Ascending aorta (tissue), 2 donors: Measurements from ENCODE around the gene THADA. TPM values are rescaled to one million over a fixed set of nuclear protein-coding genes. Genes with fewer than 3 reads are reported as not detected.
A peak's percentile ranks its signal among the peaks of the same experiment; 100 is the strongest.
"Not testable (repeated sequence)": the region's sequence is repeated elsewhere in the genome, so short reads cannot be mapped to it uniquely, and the experiment has no call there.

Experiments used
- DNase-seq, 2 donors: peaks; one replicate each; pipeline ENCODE4 v3.0.0-alpha.2; 2019; ENCODE audit warnings: low spot score in 2 of 2
- H3K27ac ChIP-seq, 2 donors: fragments of 200-600 bp; sonication (generic); one replicate each; pipeline ENCODE4 v1.5.1; 2016 to 2017; ENCODE audit warnings: mild to moderate bottlenecking in 1 of 2
- H3K27me3 ChIP-seq: fragments of 200-600 bp; sonication (generic); one replicate; pipeline ENCODE4 v1.5.1; 2017
- H3K36me3 ChIP-seq, 2 donors: fragments of 200-600 bp; sonication (generic); one replicate each; pipeline ENCODE4 v1.5.1; 2016
- H3K4me1 ChIP-seq, 2 donors: fragments of 200-600 bp; sonication (generic); one replicate each; pipeline ENCODE4 v1.5.1; 2016 to 2017; ENCODE audit warnings: mild to moderate bottlenecking in 1 of 2
- H3K4me3 ChIP-seq, 2 donors: fragments of 200-600 bp; sonication (generic); one replicate each; pipeline ENCODE4 v1.5.1; 2016 to 2017; ENCODE audit warnings: mild to moderate bottlenecking in 1 of 2
- H3K9me3 ChIP-seq, 2 donors: fragments of 200-600 bp; sonication (generic); one replicate each; pipeline ENCODE4 v1.5.1; 2016
- CTCF ChIP-seq, 3 experiments: fragments of 200-600 bp in 2 of 3; fragments of 450-650 bp in 1 of 3; sonication (generic) in 2 of 3; IDR thresholded peaks; one replicate each; pipeline ENCODE4 v1.5.1; 2016 to 2019; ENCODE audit warnings: antibody characterized with exemption in 3 of 3, mild to moderate bottlenecking in 1 of 3, moderate library complexity in 1 of 3
- intact Hi-C: fragments of 100-400 bp; cut with DNase I; formaldehyde crosslinking; loops from one replicate; pipeline ENCODE4 v1.15.1; 2023
- total RNA-seq: library from RNA; depleted of rRNA; stranded (reverse); fragments of >200 nt; gene quantifications from one replicate; pipeline ENCODE4 v1.1.0, GENCODE V29; 2016

THADA gene
- 27.4 TPM for total RNA-seq

- intact Hi-C loops, result loop anchor here (2.0 kb wide), 1 partner anchor 41 kb away; the partner anchor contains the start of gene PLEKHH2
- no peaks in the 10 kb centered on the region for H3K9me3 ChIP-seq
- peaks cover 4 to 7% of the 10 kb centered on the region in 2 donors for H3K36me3 ChIP-seq
- peak within 1 kb of the TSS; percentile 78 to 87 for H3K4me3 ChIP-seq
- peak within 1 kb of the TSS; percentile 88 to 95 for H3K27ac ChIP-seq
- TF ChIP-seq CTCF (IDR thresholded peaks at IDR 0.05), result no peak
- peaks cover 4 to 12% of the 10 kb centered on the region in 2 donors for H3K4me1 ChIP-seq
- peak; percentile 97 to 99 for DNase-seq
- no peaks in the 10 kb centered on the region for H3K27me3 ChIP-seq
Observed at GRCh38 chr2:43595603-43596412, at the start of gene THADA. Gene THADA (minus strand): TSS chr2:43596038. CDS start chr2:43592392, 3,646 bp downstream.

- no peaks in the 10 kb centered on the region for H3K27me3 ChIP-seq
- H3K9me3 ChIP-seq, result no peaks in the 10 kb centered on the region
- intact Hi-C loops, result no loop called here
- H3K4me1 ChIP-seq, result no peaks in the 10 kb centered on the region
- H3K36me3 ChIP-seq, result no peaks in the 10 kb centered on the region
- TF ChIP-seq CTCF (IDR thresholded peaks at IDR 0.05), result no peak
- H3K4me3 ChIP-seq, result no peak overlapping the region
- DNase-seq, result no peak
- no peak overlapping the region for H3K27ac ChIP-seq
Observed at GRCh38 chr2:43643680-43644079, 47.8 kb upstream of the THADA start.

- Histone ChIP-seq H3K27me3 (no peaks in the 10 kb centered on the region), H3K27ac (no peak overlapping the region), H3K4me3 (no peak overlapping the region), H3K9me3 (no peaks in the 10 kb centered on the region), H3K4me1 (no peaks in the 10 kb centered on the region), H3K36me3 (no peaks in the 10 kb centered on the region)
- no peak for DNase-seq
- intact Hi-C loops, result no loop called here
- no peak for TF ChIP-seq CTCF (IDR thresholded peaks at IDR 0.05)
Observed at GRCh38 chr2:43642363-43642762, 46.5 kb upstream of the THADA start.

- Histone ChIP-seq H3K9me3 (no peaks in the 10 kb centered on the region), H3K4me1 (peaks cover 0 to 4% of the 10 kb centered on the region in 2 donors), H3K27ac (peak within 1 kb of the TSS; percentile 74 to 88), H3K27me3 (no peaks in the 10 kb centered on the region), H3K36me3 (no peaks in the 10 kb centered on the region), H3K4me3 (peak within 1 kb of the TSS; percentile 94 to 95)
- DNase-seq, result peak; percentile 58 to 95
- intact Hi-C loops, result loop anchor here (2.0 to 5.0 kb wide), 2 partner anchors 40 to 135 kb away; partner anchors contain the start of genes DYNC2LI1 and THADA
- TF ChIP-seq CTCF (IDR thresholded peaks at IDR 0.05), result no peak
Observed at GRCh38 chr2:43637030-43637803, 41.4 kb upstream of the THADA start, which contains the start of gene PLEKHH2. Gene PLEKHH2 (plus strand): TSS chr2:43637260. CDS start chr2:43644674, 7,414 bp downstream.

GRCh38 chr2:43636621-43637020, 40.8 kb upstream of the THADA start:
- Histone ChIP-seq H3K36me3 (no peaks in the 10 kb centered on the region), H3K9me3 (no peaks in the 10 kb centered on the region), H3K4me3 (peak overlapping the region; percentile 94 to 95), H3K27me3 (no peaks in the 10 kb centered on the region), H3K4me1 (peaks cover 0 to 4% of the 10 kb centered on the region in 2 donors), H3K27ac (no peak overlapping the region)
- no peak for TF ChIP-seq CTCF (IDR thresholded peaks at IDR 0.05)
- intact Hi-C loops, result loop anchor here (2.0 to 5.0 kb wide), 2 partner anchors 40 to 136 kb away; partner anchors contain the start of genes DYNC2LI1 and THADA
- no peak for DNase-seq

- H3K27ac ChIP-seq, result not testable (repeated sequence)
Observed at GRCh38 chr2:43636153-43636552, 40.3 kb upstream of the THADA start.

More at GRCh38 chr2:43636153-43636552, 40.3 kb upstream of the THADA start:
- intact Hi-C loops, result loop anchor here (2.0 to 5.0 kb wide), 2 partner anchors 39 to 136 kb away; partner anchors contain the start of genes DYNC2LI1 and THADA
- not testable (repeated sequence) for H3K36me3 ChIP-seq, H3K27me3 ChIP-seq, H3K9me3 ChIP-seq, DNase-seq, H3K4me1 ChIP-seq, H3K4me3 ChIP-seq
